HG02884 (cell line): ENCODE measurements around the gene LTA.

ENCODE experiments used
- ATAC-seq: cut with Tn5 transposase; IDR thresholded peaks from one replicate; pipeline ENCODE4 v1.9.1; 2021; ENCODE audit warnings: mild to moderate bottlenecking, moderate library complexity; ENCODE audit not compliant: unreplicated experiment

Gene LTA

DNA sequence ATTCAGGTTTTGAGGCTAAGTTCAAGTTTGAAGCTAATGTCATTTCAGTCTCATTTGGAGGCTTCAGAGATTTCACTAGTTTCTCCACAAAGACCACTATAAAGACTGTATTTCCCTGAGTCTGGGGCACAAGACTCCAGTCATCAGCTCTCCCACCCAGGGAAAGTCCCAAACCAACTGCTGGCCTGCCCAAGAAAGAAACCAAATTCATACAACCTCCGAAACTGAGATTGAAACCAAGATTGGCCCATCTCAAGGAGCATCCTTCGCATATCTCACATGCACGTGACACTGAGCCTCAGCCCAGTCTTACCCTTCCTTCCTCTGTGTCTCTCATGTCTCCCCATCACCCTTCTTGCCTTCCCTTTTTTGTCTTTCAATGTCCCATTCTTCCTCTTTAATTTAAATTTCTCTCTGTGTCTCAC, 3.5 kb upstream of the LTA start:
- peak; percentile 74 for ATAC-seq

DNA sequence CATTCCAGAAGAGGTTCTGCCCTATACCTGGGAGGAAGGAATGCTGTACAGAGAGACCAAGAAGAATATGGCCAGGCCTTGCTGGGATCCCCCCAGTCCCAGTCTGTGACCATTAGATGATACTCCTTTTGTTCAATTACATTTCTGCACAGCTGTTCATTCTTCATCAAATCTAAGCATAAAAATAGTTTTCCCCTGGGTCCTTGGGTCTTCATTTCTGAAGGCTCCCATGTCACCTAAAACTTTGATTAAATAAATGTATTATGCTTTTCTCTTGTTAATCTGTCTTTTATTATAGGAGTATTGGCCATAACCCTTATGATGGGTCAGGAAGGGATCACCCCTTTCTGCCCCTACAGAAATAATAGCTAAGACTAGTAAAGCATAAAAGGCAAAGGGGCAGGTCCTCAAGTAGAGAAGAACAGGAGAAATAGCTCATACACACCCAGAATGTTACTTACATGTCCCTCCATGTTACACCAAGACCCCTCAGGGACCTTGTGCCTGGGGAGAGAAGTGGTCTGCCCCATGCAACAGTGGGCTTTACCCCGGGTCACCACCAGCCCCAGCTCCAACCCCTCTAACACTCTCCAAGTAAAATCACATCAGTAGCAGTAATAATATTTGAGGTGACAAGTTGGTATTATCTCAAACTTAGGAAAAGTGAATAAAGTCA, 2.1 kb upstream of the LTA start:
- ATAC-seq: no peak

DNA sequence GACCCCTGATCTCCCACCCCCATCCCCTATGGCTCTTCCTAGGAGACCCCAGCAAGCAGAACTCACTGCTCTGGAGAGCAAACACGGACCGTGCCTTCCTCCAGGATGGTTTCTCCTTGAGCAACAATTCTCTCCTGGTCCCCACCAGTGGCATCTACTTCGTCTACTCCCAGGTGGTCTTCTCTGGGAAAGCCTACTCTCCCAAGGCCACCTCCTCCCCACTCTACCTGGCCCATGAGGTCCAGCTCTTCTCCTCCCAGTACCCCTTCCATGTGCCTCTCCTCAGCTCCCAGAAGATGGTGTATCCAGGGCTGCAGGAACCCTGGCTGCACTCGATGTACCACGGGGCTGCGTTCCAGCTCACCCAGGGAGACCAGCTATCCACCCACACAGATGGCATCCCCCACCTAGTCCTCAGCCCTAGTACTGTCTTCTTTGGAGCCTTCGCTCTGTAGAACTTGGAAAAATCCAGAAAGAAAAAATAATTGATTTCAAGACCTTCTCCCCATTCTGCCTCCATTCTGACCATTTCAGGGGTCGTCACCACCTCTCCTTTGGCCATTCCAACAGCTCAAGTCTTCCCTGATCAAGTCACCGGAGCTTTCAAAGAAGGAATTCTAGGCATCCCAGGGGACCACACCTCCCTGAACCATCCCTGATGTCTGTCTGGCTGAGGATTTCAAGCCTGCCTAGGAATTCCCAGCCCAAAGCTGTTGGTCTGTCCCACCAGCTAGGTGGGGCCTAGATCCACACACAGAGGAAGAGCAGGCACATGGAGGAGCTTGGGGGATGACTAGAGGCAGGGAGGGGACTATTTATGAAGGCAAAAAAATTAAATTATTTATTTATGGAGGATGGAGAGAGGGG, 1.4 kb downstream of the LTA start:
- no peak for ATAC-seq

DNA sequence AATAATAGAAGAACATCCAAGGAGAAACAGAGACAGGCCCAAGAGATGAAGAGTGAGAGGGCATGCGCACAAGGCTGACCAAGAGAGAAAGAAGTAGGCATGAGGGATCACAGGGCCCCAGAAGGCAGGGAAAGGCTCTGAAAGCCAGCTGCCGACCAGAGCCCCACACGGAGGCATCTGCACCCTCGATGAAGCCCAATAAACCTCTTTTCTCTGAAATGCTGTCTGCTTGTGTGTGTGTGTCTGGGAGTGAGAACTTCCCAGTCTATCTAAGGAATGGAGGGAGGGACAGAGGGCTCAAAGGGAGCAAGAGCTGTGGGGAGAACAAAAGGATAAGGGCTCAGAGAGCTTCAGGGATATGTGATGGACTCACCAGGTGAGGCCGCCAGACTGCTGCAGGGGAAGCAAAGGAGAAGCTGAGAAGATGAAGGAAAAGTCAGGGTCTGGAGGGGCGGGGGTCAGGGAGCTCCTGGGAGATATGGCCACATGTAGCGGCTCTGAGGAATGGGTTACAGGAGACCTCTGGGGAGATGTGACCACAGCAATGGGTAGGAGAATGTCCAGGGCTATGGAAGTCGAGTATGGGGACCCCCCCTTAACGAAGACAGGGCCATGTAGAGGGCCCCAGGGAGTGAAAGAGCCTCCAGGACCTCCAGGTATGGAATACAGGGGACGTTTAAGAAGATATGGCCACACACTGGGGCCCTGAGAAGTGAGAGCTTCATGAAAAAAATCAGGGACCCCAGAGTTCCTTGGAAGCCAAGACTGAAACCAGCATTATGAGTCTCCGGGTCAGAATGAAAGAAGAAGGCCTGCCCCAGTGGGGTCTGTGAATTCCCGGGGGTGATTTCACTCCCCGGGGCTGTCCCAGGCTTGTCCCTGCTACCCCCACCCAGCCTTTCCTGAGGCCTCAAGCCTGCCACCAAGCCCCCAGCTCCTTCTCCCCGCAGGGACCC, 2.3 kb downstream of the LTA start:
- no peak for ATAC-seq

DNA sequence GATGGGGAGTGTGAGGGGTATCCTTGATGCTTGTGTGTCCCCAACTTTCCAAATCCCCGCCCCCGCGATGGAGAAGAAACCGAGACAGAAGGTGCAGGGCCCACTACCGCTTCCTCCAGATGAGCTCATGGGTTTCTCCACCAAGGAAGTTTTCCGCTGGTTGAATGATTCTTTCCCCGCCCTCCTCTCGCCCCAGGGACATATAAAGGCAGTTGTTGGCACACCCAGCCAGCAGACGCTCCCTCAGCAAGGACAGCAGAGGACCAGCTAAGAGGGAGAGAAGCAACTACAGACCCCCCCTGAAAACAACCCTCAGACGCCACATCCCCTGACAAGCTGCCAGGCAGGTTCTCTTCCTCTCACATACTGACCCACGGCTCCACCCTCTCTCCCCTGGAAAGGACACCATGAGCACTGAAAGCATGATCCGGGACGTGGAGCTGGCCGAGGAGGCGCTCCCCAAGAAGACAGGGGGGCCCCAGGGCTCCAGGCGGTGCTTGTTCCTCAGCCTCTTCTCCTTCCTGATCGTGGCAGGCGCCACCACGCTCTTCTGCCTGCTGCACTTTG, 3.3 kb downstream of the LTA start, which contains the start of gene TNF:
TSS of gene TNF (plus strand) at position 231 of the 567 bp plus-strand sequence. CDS start at position 408, 177 bp downstream.
- no peak for ATAC-seq

DNA sequence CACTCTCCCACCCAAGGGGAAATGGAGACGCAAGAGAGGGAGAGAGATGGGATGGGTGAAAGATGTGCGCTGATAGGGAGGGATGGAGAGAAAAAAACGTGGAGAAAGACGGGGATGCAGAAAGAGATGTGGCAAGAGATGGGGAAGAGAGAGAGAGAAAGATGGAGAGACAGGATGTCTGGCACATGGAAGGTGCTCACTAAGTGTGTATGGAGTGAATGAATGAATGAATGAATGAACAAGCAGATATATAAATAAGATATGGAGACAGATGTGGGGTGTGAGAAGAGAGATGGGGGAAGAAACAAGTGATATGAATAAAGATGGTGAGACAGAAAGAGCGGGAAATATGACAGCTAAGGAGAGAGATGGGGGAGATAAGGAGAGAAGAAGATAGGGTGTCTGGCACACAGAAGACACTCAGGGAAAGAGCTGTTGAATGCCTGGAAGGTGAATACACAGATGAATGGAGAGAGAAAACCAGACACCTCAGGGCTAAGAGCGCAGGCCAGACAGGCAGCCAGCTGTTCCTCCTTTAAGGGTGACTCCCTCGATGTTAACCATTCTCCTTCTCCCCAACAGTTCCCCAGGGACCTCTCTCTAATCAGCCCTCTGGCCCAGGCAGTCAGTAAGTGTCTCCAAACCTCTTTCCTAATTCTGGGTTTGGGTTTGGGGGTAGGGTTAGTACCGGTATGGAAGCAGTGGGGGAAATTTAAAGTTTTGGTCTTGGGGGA, 4.0 kb downstream of the LTA start:
- no peak for ATAC-seq

DNA sequence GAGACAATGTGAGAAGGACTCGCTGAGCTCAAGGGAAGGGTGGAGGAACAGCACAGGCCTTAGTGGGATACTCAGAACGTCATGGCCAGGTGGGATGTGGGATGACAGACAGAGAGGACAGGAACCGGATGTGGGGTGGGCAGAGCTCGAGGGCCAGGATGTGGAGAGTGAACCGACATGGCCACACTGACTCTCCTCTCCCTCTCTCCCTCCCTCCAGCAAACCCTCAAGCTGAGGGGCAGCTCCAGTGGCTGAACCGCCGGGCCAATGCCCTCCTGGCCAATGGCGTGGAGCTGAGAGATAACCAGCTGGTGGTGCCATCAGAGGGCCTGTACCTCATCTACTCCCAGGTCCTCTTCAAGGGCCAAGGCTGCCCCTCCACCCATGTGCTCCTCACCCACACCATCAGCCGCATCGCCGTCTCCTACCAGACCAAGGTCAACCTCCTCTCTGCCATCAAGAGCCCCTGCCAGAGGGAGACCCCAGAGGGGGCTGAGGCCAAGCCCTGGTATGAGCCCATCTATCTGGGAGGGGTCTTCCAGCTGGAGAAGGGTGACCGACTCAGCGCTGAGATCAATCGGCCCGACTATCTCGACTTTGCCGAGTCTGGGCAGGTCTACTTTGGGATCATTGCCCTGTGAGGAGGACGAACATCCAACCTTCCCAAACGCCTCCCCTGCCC, 4.9 kb downstream of the LTA start:
- no peak for ATAC-seq

DNA sequence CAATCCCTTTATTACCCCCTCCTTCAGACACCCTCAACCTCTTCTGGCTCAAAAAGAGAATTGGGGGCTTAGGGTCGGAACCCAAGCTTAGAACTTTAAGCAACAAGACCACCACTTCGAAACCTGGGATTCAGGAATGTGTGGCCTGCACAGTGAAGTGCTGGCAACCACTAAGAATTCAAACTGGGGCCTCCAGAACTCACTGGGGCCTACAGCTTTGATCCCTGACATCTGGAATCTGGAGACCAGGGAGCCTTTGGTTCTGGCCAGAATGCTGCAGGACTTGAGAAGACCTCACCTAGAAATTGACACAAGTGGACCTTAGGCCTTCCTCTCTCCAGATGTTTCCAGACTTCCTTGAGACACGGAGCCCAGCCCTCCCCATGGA, 5.5 kb downstream of the LTA start:
- ATAC-seq: no peak

DNA sequence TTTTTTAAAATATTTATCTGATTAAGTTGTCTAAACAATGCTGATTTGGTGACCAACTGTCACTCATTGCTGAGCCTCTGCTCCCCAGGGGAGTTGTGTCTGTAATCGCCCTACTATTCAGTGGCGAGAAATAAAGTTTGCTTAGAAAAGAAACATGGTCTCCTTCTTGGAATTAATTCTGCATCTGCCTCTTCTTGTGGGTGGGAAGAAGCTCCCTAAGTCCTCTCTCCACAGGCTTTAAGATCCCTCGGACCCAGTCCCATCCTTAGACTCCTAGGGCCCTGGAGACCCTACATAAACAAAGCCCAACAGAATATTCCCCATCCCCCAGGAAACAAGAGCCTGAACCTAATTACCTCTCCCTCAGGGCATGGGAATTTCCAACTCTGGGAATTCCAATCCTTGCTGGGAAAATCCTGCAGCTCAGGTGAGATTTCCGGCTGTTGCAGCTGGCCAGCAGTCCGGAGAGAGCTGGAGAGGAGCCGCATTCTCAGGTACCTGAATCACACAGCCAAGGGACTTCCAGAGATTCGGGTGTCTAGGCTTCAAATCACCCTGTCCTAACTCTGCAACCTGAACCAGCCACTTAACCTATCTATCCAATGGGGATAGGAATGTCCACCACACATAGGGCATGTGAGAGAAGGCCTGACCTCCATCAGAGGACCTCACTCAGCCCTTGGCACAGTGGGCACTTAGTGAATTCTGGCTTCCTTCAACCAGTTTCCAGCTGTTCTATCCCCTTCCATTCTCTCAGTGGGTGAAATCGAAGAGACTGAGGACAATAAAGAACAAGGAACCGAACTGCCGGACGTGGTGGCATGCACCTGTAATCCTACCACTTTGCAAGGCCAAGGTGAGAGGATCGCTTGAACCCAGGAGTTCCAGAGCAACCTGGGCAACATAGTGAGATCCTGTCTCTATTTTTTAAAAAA, 6.4 kb downstream of the LTA start:
- ATAC-seq: no peak

DNA sequence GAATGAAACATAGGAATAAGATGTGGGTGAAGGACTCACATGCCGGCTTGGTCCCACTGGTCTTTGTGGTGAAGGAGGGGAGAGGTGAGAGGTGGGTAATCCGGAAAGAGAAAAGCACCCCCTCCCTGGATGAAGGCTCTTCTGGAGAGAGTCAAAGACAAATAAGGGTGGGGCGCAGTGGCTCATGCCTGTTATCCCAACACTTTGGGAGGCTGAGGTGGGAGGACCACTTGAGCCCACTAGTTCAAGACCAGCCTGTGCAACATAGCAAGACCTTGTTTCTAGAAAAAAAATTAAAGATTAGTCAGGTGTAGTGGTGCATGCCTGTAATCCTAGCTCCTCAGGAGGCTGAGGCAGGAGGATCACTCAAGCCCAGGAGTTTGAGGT, 7.0 kb downstream of the LTA start:
- ATAC-seq: no peak

DNA sequence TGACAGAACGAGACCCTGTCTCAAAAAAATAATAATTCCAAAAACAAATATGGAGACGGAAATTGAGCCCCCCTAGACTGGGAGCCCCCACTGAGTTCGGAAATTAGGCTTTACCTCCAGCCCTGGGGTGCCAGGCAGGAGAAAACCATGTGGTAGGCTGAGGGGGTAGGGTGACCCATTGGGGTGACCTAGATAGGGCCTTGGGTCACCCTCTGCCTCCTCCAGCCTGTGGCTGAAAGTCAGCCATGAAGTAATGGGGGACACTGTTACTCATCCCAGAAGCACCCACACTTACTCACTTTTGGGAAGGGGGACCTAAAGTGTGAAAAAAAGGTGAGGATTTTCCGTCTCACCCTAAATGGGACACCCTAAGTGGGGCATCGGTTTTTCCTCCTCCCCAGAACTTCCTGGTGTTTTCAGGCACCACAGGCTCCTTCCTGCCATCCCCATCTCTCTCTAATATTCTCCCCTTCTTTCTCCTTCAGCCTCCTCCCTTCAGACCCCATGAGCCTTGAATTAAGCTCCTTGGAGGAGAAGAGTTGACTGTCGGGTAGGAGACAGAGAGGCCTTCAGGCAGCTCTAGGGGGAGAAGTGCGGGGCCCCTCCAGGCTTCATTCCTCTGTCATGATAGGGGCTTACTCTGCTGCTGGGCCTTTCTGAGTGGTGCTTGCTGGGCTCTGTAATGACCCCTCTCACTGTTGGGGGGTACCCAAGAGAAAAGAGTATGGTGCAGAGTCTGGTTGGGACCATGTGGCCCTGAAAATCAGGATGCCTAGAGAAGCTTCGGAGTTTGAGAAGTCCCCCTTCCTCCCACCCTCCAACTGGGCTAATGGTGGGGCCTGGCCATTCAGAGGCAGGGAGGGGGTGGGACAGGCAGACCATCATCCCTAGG, 7.7 kb downstream of the LTA start:
- no peak for ATAC-seq

DNA sequence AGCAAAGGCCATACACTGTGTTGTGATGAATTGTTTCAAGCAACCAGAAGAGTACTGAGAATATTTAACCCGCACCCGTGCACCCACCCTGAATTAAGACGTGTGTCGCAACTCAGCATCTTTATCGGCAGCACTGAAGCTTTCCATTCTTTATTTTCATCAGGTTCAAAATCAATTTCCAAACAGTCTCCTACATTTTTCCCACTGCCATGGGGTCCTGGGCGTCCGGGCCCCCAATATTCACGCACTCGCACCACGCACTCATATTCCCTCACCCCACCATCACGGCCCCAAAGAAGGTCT, 8.3 kb downstream of the LTA start:
- no peak for ATAC-seq

DNA sequence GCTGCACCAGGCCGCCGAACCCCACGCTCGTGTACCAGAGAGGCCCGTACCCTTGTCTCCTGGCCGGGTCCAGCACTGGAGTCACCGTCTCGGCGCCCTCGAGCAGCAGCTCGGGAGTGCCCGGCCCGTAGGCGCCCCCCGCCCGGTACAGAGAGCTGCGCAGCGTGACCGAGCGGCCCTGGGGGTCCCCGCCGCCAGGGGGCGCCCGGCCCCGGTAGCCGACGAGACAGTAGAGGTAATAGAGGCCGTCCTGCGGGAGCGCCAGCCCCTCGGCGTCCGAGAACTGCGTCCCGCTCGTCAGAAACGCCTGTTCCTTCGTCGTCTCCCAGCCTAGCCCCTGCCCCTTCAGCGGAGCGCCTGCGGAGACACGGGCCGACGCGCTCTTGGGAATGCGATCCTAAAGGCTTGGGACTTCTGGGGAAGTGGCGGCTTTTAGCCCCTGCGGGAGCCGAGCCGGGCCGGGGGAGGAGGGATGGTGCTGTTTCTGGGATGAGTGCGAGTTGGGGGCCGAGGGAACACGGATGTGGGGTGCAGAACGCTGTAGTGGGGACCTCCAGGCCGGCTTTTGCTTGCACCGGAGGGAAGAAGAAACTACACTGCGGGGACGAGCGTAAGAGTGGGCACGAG, 8.8 kb downstream of the LTA start:
- ATAC-seq: no peak

DNA sequence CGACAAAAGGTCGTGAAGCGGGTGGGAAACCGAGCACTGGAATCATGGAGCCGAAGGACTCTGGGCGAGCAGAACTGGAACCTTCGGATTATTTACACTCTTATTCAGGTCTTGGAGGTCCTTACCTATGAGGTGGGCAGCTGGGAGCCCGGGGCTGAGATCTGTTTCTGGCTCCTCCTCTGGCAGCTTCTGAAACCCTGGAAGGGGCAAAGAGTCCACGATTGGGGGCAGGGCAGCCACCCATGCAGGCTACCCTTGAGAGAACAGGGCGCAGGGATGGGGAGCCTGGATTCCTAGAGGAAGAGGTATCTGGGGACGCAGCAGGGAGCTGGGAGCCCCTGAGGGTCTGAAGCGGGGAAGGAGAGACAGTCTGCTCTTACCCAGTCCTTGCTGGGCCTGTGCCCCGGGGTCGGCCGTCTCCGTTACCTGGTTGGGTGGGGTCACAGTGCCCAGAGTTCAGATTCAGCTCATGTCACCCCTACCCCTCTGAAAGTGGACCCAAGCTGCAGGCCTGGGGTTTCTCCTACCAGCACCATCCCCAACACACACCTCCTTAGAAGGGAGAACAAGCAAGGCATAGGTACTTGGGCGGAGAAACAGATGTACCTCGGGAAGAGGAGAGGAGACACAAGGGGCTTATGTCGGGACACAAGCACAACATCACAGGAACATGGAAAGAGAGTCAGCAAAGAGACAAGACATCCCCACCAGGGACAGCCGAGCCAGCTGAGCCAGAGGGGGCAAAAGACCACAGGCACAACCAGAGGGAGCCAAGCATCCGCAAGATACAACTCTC, 9.5 kb downstream of the LTA start:
- ATAC-seq: no peak

DNA sequence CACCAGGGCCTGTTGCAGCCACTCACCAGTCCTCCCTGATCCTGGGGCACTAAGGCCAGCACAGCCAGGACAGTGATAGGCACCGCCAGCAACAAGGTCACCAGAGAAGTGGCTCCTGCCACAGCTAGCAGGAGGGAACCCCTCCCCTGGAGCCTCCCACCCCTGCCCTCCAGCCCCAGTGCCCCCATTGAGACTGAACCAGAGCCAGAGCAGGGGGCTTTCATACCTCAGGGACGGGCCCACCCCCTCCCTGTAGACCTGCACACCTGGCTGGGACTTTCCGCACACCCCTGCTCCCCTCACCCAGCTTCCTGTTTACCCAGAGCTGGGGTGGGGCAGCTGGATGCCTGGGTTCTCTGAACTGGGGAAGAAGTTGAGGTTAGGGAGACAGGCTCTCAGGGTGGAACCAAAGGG, 10.1 kb downstream of the LTA start, which contains the start of gene LTB:
TSS of gene LTB (minus strand) at position 195 of the 414 bp plus-strand sequence. CDS start at position 188, 7 bp downstream.
- ATAC-seq: no peak

DNA sequence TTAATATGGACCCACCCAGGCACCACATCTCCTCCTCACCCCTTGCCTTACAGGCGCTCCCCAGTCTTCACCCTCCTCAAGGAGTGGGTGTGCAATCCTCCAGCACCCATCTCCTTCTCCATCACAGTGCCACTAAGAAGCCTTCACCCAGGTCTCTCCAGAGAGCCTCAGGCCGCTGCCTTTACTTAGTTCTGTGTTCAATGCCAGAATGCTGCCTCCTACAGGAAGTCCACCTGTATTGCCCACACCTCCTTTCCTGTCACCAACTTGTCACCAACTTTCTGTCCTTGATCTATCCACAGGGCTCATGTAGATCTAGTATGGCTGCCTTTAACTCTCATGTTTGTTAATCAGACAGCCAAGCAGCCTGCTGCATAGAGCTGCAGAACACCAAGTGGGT, 13.4 kb downstream of the LTA start:
- no peak for ATAC-seq
